ENCODE measurements around the gene SEC14L2. TPM values are rescaled to one million over a fixed set of nuclear protein-coding genes. Genes with fewer than 3 reads are reported as not detected.

The SEC14L2 gene
- total RNA-seq, 1 experiment from 2014 or later: 14.4 TPM

DNA sequence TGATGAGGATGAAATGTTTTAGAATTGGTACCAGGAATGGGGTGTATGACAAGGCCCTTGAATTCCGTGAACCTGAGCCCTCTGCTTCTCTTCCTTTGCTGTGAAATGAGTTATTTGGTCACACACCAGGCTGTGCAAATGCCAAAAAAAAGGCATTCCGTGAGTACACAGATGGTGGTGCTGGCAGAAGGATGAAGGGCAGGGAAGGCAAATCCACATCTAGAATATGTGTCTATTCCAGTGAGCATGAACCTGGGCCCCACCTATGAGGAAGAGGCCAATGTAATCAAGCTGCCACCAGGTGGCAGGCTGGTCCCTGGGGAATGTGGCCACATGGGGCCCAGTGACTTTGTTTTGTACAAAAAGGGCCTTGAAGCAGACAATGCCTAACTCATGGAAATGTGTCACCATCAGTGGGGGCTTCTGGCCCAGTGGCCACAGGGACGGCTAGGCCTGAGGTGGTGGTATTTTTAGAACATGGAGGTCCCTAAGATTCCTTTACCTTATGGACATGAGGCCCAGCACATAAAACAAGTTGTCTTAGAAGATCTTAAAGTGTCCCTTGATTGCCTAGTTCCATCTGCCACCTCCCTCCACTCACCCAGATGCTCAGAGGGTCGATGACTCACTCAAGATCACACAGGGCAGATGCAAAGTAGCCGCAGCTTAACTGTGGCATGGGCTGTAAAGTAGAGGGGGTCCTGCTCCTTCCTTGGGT, 5.7 kb upstream of the SEC14L2 start:
- ChIA-PET POLR2A (ENCODE audit: low non-redundant PET) (no interaction called here), CTCF (interaction anchor here (0.6 to 0.8 kb wide), 2 partner anchors 131 to 1022 kb away, joined by 3 to 5 read pairs; no protein-coding TSS in a partner anchor)
- Histone ChIP-seq H3K36me3 (ENCODE audit: insufficient read depth, low read length, poor library complexity, severe bottlenecking) (no peaks in the 10 kb centered on the region), H3K4me3 (ENCODE audit: low read depth, low read length, poor library complexity, severe bottlenecking) (no peak overlapping the region), H3K27me3 (replicated peaks; ENCODE audit: insufficient read depth, low read depth, low read length, poor library complexity) (no peaks in the 10 kb centered on the region), H3K27ac (ENCODE audit: low read depth, low read length, poor library complexity, severe bottlenecking) (peak overlapping the region; percentile 54), H3K9me3 (ENCODE audit: low read depth, low read length, poor library complexity, severe bottlenecking) (no peaks in the 10 kb centered on the region), H3K4me1 (ENCODE audit: insufficient read depth, low read length, poor library complexity, severe bottlenecking) (peaks cover 12% of the 10 kb centered on the region)
- BruUV-seq (replicated peaks): no TSS peak
- peak; percentile 71 for DNase-seq (ENCODE audit: low spot score)
- intact Hi-C loops (cut with micrococcal nuclease; ENCODE audit: unreplicated experiment): no loop called here
- TF ChIP-seq, protein P1, sequence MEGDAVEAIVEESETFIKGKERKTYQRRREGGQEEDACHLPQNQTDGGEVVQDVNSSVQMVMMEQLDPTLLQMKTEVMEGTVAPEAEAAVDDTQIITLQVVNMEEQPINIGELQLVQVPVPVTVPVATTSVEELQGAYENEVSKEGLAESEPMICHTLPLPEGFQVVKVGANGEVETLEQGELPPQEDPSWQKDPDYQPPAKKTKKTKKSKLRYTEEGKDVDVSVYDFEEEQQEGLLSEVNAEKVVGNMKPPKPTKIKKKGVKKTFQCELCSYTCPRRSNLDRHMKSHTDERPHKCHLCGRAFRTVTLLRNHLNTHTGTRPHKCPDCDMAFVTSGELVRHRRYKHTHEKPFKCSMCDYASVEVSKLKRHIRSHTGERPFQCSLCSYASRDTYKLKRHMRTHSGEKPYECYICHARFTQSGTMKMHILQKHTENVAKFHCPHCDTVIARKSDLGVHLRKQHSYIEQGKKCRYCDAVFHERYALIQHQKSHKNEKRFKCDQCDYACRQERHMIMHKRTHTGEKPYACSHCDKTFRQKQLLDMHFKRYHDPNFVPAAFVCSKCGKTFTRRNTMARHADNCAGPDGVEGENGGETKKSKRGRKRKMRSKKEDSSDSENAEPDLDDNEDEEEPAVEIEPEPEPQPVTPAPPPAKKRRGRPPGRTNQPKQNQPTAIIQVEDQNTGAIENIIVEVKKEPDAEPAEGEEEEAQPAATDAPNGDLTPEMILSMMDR (conservative IDR thresholded peaks at IDR 0.05; ENCODE audit: low read depth, low read length): peak; percentile 63
- TF ChIP-seq EZH2 (IDR thresholded peaks at IDR 0.05; ENCODE audit: borderline replicate concordance, low read depth, low read length, poor library complexity, severe bottlenecking): no peak

DNA sequence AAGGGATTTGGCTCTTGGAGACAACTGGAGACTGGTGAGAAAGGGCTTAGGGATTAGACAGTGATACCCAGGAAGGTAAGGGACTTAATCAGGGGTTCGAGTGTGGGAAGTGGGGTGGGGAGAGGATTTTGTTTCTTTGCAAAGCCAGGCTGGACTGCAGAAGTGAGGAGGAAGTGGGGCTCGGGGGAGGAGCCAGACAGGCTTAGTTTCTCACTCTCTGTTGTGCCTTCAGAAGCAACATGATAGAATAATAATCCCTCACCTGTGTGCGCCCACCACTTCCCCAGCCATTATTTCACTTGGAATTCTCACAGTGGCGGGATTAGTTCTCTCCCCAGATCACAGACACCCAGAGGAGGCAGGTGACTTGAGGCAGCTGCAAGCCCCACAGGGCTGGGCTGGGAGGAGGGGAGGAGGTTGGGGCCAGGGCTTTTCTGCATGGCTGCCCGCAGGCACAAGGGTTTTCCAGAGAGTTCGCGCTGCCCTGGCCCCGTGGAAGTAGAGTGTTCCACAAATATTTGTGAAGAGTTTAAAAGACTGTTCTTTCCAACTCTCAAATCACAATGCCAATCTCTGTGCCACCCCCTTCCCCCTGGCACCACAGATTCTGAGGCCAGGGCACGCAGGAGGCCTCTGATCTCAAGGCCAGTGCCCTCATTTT, 4.0 kb upstream of the SEC14L2 start:
- H3K9me3 ChIP-seq (ENCODE audit: low read depth, low read length, poor library complexity, severe bottlenecking): no peaks in the 10 kb centered on the region
- ChIA-PET CTCF (no interaction called here), POLR2A (ENCODE audit: low non-redundant PET) (no interaction called here)
- BruUV-seq (replicated peaks): no TSS peak
- intact Hi-C loops (cut with micrococcal nuclease; ENCODE audit: unreplicated experiment): no loop called here
- H3K27me3 ChIP-seq (replicated peaks; ENCODE audit: insufficient read depth, low read depth, low read length, poor library complexity): no peaks in the 10 kb centered on the region
- H3K27ac ChIP-seq (ENCODE audit: low read depth, low read length, poor library complexity, severe bottlenecking): no peak overlapping the region
- H3K4me1 ChIP-seq (ENCODE audit: insufficient read depth, low read length, poor library complexity, severe bottlenecking): peaks cover 16% of the 10 kb centered on the region
- no peak for TF ChIP-seq EZH2 (IDR thresholded peaks at IDR 0.05; ENCODE audit: borderline replicate concordance, low read depth, low read length, poor library complexity, severe bottlenecking)
- TF ChIP-seq, protein P1 (conservative IDR thresholded peaks at IDR 0.05; ENCODE audit: low read depth, low read length): no peak
- no peaks in the 10 kb centered on the region for H3K36me3 ChIP-seq (ENCODE audit: insufficient read depth, low read length, poor library complexity, severe bottlenecking)
- DNase-seq (ENCODE audit: low spot score): no peak
- H3K4me3 ChIP-seq (ENCODE audit: low read depth, low read length, poor library complexity, severe bottlenecking): no peak overlapping the region

DNA sequence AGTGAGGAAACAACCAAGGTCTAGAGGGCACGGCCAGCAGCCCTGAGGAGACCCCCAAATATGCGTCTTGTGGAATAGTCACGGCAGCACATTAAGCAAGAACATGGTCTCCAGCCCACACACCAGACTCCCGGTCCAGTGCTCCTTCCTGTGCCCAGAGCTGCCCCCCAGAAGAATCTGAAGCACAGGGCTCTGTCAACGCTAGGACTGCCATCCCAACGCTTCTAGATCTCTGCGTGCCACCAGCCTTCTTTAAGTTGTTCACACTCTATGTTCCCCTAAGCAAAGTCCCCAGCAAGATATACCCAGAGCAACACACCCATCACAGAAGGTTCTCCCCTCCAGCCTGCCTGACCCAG, 3.5 kb upstream of the SEC14L2 start:
- CTCF ChIA-PET: no interaction called here
- Histone ChIP-seq H3K4me3 (ENCODE audit: low read depth, low read length, poor library complexity, severe bottlenecking) (no peak overlapping the region), H3K27ac (ENCODE audit: low read depth, low read length, poor library complexity, severe bottlenecking) (no peak overlapping the region), H3K36me3 (ENCODE audit: insufficient read depth, low read length, poor library complexity, severe bottlenecking) (no peaks in the 10 kb centered on the region), H3K4me1 (ENCODE audit: insufficient read depth, low read length, poor library complexity, severe bottlenecking) (peaks cover 21% of the 10 kb centered on the region), H3K9me3 (ENCODE audit: low read depth, low read length, poor library complexity, severe bottlenecking) (no peaks in the 10 kb centered on the region), H3K27me3 (replicated peaks; ENCODE audit: insufficient read depth, low read depth, low read length, poor library complexity) (no peaks in the 10 kb centered on the region)
- no TSS peak for BruUV-seq (replicated peaks)
- intact Hi-C loops (cut with micrococcal nuclease; ENCODE audit: unreplicated experiment): no loop called here
- no peak for DNase-seq (ENCODE audit: low spot score)
- POLR2A ChIA-PET (ENCODE audit: low non-redundant PET): interaction anchor here (0.7 kb wide), 1 partner anchor 14 kb away, joined by 15 read pairs; no protein-coding TSS in a partner anchor
- TF ChIP-seq, protein P1 (conservative IDR thresholded peaks at IDR 0.05; ENCODE audit: low read depth, low read length): no peak
- no peak for TF ChIP-seq EZH2 (IDR thresholded peaks at IDR 0.05; ENCODE audit: borderline replicate concordance, low read depth, low read length, poor library complexity, severe bottlenecking)
